ENCODE results near the gene UHRF1. TPM values are rescaled to one million over a fixed set of nuclear protein-coding genes. Genes with fewer than 3 reads are reported as not detected.
A peak's percentile ranks its signal among the peaks of the same experiment; 100 is the strongest.
"Not testable (repeated sequence)": the region's sequence is repeated elsewhere in the genome, so short reads cannot be mapped to it uniquely, and the experiment has no call there.

The UHRF1 gene
- polyA plus RNA-seq, 1 experiment: 10.3 TPM

DNA sequence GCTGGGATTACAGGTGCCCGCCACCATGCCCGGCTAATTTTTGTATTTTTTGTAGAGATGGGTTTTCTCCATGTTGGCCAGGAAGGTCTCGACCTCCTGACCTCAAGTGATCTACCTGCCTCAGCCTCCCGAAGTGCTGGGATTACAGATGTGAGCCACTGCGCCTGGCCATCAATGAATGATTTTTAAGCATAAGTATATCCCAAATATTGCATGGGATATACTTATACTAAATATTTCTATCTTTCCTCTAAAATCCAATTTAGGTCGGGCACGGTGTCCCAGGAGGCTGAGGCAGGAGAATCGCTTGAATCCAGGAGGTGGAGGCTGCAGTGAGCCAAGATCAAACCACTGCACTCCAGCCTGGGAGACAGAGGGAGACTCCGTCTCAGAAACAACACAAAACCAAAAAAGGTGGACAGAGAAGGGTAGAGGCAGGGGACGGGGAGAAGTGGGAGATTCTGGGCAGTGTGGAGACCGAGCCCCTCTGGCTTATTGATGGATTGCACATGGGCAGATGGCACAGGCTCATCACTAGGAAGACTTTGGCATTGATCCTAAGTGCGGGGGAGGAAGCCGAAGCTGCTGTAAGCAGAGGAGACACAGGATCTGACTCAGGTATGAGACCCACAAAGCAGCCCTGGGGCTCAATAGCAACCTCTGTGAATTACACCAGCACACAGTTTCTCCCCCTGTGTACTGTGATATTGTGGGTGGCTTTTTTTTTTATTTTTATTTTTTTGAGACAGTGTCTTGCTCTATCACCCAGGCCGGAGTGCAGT lies 20.1 kb upstream of the UHRF1 start:
- Histone ChIP-seq H3K36me3 (ENCODE audit: control insufficient read depth, insufficient read depth, low read length) (no peaks in the 10 kb centered on the region), H3K4me3 (ENCODE audit: low read depth, low read length) (no peak overlapping the region), H3K27me3 (ENCODE audit: control insufficient read depth, insufficient read depth, low read length) (no peaks in the 10 kb centered on the region)
- ChIA-PET POLR2A (interaction anchor here (0.6 kb wide), 1 partner anchor 13 kb away, joined by 16 read pairs; no protein-coding TSS in a partner anchor), CTCF (interaction anchor here (0.6 to 0.9 kb wide), 3 partner anchors 18 to 543 kb away, joined by 3 to 4 read pairs (median 3); no protein-coding TSS in a partner anchor)
- peak; percentile 38 for DNase-seq (ENCODE audit: low read depth)
- TF ChIP-seq, protein P1, sequence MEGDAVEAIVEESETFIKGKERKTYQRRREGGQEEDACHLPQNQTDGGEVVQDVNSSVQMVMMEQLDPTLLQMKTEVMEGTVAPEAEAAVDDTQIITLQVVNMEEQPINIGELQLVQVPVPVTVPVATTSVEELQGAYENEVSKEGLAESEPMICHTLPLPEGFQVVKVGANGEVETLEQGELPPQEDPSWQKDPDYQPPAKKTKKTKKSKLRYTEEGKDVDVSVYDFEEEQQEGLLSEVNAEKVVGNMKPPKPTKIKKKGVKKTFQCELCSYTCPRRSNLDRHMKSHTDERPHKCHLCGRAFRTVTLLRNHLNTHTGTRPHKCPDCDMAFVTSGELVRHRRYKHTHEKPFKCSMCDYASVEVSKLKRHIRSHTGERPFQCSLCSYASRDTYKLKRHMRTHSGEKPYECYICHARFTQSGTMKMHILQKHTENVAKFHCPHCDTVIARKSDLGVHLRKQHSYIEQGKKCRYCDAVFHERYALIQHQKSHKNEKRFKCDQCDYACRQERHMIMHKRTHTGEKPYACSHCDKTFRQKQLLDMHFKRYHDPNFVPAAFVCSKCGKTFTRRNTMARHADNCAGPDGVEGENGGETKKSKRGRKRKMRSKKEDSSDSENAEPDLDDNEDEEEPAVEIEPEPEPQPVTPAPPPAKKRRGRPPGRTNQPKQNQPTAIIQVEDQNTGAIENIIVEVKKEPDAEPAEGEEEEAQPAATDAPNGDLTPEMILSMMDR (IDR thresholded peaks at IDR 0.05; ENCODE audit: insufficient read depth, low read depth, low read length): no peak

DNA sequence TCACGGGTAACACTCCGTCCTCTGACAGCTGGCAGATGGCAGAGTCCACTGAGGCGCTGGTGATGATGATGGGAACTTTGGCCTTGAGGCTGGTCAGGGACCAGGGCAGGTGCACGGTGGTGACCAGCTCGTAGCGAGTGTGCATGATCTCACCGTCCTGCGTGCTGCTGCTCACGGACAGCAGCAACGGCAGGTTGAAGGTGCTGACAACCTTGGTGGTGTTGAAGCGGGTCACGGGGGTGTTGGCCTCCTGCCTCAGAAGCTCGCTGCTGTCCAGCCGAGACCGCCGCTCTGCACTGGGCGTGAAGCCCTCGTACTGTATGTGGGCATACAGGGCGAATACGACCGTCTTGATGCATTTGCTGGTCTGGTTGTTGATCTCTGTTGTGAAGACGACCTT lies 18.2 kb upstream of the UHRF1 start:
- TF ChIP-seq, protein P1 (IDR thresholded peaks at IDR 0.05; ENCODE audit: insufficient read depth, low read depth, low read length): no peak
- no peaks in the 10 kb centered on the region for H3K36me3 ChIP-seq (ENCODE audit: control insufficient read depth, insufficient read depth, low read length)
- no peak for DNase-seq (ENCODE audit: low read depth)
- ChIA-PET CTCF (no interaction called here), POLR2A (no interaction called here)
- H3K27me3 ChIP-seq (ENCODE audit: control insufficient read depth, insufficient read depth, low read length): no peaks in the 10 kb centered on the region
- no peak overlapping the region for H3K4me3 ChIP-seq (ENCODE audit: low read depth, low read length)

DNA sequence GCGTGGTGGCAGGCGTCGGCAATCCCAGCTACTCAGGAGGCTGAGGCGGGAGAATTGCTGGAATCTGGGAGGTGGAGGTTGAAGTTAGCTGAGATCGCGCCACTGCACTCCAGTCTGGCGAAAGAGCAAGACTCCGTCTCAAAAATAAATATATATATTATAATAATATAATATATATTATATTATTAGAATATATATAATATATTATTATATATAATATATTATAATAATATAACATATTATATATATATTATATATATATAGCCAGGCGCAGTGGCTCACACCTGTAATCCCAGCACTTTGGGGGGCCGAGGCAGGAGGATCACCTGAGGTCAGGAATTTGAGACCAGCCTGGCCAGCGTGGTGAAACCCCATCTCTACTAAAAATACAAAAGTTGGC lies 16.3 kb upstream of the UHRF1 start:
- DNase-seq (ENCODE audit: low read depth); H3K4me3 ChIP-seq (ENCODE audit: low read depth, low read length); H3K36me3 ChIP-seq (ENCODE audit: control insufficient read depth, insufficient read depth, low read length); CTCF ChIA-PET; POLR2A ChIA-PET; H3K27me3 ChIP-seq (ENCODE audit: control insufficient read depth, insufficient read depth, low read length): not testable (repeated sequence)

DNA sequence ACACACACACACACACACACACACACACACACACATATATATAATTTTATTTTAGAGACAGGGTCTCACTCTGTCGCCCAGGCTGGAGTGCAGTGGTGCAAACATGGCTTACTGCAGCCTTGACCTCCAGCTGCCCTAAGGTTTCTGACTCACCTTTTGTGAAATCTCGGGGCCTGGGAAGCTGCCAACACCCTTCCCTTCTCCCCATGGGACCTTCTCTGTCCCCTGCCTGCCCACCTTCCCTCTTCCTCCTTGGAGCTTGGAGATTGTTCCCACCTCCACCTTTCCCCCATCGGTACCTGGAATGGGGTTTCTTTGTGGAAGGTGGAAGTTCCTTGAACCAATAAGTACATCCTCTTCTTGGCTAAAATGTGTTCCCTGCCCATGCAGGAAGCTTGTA lies 12.9 kb upstream of the UHRF1 start:
- DNase-seq (ENCODE audit: low read depth): no peak
- no peak overlapping the region for H3K4me3 ChIP-seq (ENCODE audit: low read depth, low read length)
- ChIA-PET POLR2A (no interaction called here), CTCF (interaction anchor here (1.0 to 1.5 kb wide), 3 partner anchors 16 to 87 kb away, joined by 3 to 4 read pairs (median 3); no protein-coding TSS in a partner anchor)
- H3K27me3 ChIP-seq (ENCODE audit: control insufficient read depth, insufficient read depth, low read length): no peaks in the 10 kb centered on the region
- no peaks in the 10 kb centered on the region for H3K36me3 ChIP-seq (ENCODE audit: control insufficient read depth, insufficient read depth, low read length)
- TF ChIP-seq, protein P1 (IDR thresholded peaks at IDR 0.05; ENCODE audit: insufficient read depth, low read depth, low read length): no peak

DNA sequence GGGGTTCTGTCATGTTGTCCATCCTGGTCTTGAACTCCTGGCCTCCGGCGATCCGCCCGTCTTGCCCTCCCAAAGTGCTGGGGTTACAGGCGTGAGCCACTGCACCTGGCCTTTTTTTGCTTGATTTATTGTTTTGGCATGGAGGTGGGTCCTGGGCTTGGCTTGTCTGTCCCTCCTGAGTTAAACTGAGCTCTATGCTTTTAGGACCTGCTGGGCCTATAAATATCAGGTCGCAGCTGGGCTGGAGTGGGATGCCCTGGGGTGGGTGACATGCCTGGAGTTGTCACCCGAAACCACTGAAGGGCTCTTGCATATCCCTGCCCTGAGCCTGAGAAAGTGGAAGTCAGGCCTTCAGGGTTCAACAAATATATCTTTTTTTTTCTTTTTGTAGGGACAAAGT lies 12.2 kb upstream of the UHRF1 start:
- ChIA-PET CTCF (interaction anchor here (1.0 to 1.5 kb wide), 3 partner anchors 15 to 87 kb away, joined by 3 to 4 read pairs (median 3); no protein-coding TSS in a partner anchor), POLR2A (no interaction called here)
- no peak for DNase-seq (ENCODE audit: low read depth)
- H3K27me3 ChIP-seq (ENCODE audit: control insufficient read depth, insufficient read depth, low read length): no peaks in the 10 kb centered on the region
- no peak overlapping the region for H3K4me3 ChIP-seq (ENCODE audit: low read depth, low read length)
- TF ChIP-seq, protein P1 (IDR thresholded peaks at IDR 0.05; ENCODE audit: insufficient read depth, low read depth, low read length): no peak
- no peaks in the 10 kb centered on the region for H3K36me3 ChIP-seq (ENCODE audit: control insufficient read depth, insufficient read depth, low read length)

DNA sequence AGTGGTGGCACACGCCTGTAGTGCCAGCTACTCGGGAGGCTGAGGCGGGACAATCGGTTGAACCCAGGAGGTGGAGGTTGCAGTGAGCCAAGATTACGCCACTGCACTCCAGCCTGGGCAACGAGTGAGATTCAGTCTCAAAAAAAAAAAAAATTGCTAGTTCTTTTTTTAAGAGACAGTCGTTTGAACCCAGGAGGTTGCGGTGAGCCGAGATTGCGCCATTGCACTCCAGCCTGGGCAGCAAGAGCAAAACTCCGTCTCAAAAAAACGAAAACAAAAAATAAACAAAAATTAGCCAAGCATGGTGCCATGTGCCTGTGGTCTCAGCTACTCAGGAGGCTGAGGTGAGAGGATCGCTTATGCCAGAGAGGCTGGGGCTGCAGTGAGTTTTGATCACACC lies 8.4 kb upstream of the UHRF1 start:
- H3K27me3 ChIP-seq (ENCODE audit: control insufficient read depth, insufficient read depth, low read length); POLR2A ChIA-PET; DNase-seq (ENCODE audit: low read depth); H3K36me3 ChIP-seq (ENCODE audit: control insufficient read depth, insufficient read depth, low read length); H3K4me3 ChIP-seq (ENCODE audit: low read depth, low read length): not testable (repeated sequence)
- CTCF ChIA-PET: interaction anchor here (0.7 kb wide), 1 partner anchor 51 kb away, joined by 3 read pairs; no protein-coding TSS in a partner anchor

Measured in BJ (cell line).